ENCODE measurements around the gene IL10RA.

DNA sequence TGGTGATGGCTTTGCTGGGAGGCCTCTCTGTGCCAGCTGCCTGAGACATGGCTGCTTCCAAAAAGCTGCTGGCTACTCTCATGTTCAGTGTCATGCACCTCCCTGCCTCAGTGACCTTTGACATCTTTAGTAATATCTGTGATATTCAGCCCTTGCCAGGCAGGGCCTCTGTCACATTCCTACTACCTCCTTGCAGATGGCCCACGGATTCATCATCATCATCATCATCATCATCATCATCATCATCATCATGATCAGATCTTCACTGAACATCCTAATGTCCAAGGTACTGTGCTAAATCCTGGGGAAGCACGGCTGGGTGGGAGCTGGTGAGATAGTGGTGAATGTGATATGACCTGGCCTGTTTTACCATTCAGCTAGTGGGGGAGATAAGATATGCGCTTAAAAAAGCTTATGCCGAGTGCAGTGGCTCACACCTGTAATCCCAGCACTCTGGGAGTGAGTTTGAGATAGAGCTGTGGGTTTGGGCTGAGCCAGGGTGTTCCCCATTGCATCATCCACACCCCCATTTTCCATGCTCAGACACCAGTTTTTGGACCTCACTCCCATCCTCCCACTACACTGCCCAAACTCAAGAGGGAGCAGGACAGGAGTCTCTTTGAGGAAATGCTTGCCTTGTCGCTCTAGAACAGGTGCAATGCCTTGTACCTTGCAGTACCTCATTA lies 39.9 kb upstream of the IL10RA start:
- TF ChIP-seq POLR2A (IDR thresholded peaks at IDR 0.05; ENCODE audit: low read depth, low read length), result no peak
- TF ChIP-seq, protein P1, sequence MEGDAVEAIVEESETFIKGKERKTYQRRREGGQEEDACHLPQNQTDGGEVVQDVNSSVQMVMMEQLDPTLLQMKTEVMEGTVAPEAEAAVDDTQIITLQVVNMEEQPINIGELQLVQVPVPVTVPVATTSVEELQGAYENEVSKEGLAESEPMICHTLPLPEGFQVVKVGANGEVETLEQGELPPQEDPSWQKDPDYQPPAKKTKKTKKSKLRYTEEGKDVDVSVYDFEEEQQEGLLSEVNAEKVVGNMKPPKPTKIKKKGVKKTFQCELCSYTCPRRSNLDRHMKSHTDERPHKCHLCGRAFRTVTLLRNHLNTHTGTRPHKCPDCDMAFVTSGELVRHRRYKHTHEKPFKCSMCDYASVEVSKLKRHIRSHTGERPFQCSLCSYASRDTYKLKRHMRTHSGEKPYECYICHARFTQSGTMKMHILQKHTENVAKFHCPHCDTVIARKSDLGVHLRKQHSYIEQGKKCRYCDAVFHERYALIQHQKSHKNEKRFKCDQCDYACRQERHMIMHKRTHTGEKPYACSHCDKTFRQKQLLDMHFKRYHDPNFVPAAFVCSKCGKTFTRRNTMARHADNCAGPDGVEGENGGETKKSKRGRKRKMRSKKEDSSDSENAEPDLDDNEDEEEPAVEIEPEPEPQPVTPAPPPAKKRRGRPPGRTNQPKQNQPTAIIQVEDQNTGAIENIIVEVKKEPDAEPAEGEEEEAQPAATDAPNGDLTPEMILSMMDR (conservative IDR thresholded peaks at IDR 0.05; ENCODE audit: low read depth, low read length), result no peak
